ENCODE results near the gene FKBP8.
"Not testable (repeated sequence)": the region's sequence is repeated elsewhere in the genome, so short reads cannot be mapped to it uniquely, and the experiment has no call there.

The FKBP8 gene

DNA sequence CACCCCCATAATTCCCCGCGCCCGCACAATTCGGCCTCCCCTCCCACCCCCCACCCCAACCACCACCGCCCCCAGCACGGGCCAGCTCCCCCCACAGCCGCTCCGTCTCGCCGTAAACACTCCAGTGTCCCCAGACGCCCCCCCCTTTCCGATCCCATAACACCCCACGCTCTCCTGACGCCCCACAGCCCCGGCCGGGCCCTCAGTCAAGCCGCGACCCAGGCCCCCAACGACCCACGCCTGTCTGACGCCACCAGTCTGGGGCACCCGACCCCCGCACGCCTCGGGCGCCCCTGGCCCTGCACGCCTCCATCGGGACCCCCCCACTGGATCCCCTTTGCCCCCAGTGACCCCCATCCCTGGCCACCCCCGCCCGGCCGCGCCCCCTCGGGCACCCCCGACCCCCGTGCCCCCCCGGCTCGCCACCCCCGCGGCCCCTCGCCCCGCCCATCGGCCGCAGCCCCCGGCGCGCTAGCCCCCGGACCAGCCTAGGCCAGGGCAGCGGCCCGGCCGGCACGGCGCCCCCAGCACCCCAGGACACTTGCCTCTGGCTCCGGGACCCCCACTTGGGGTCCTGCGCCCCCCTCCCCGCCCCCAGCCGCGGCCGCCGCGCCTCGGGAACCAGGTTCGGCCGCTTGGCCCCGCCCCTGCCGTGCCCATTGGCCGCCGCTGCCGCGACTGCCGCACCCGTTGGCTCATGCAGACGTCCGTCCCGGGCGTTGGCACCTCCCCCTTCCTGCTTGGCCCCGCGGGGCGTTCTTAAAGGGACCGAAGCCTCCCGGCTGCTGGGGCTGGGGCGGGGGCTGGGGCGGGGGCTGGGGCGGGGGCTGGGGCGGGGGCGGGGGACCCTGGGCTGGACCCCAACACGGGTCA, at the start of gene FKBP8:
Gene FKBP8 (minus strand): TSS at position 633 of the 873 bp plus-strand sequence. CDS start 1,603 bp downstream, outside the sequence.
- peak; percentile 83 for DNase-seq
- in situ Hi-C loops (cut with MboI; ENCODE audit: low pct_unique_long_range_greater_than_20kb, low sequenced_read_pairs), result no loop called here

DNA sequence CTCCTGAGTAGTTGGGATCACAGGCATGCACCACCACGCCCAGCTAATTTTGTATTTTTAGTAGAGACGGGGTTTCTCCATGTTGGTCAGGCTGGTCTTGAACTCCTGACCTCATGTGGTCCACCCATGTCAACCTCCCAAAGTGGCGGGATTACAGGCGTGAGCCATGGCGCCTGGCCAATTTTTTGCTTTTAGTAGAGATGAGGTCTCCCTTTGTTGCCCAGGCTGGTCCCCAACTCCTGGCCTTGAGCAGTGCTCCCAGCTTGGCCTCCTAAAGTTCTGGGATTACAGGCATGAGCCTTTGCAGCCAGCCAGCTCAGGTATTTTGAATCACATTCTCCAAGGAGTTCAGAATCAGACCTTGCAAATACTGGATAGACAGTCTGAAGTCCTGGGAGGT, 49.4 kb upstream of the FKBP8 start:
- in situ Hi-C loops (cut with MboI; ENCODE audit: low pct_unique_long_range_greater_than_20kb, low sequenced_read_pairs); DNase-seq: not testable (repeated sequence)

- in situ Hi-C loops (cut with MboI; ENCODE audit: low pct_unique_long_range_greater_than_20kb, low sequenced_read_pairs), result no loop called here
- DNase-seq, result no peak
Observed at GRCh38 chr19:18591735-18592385, 48.5 kb upstream of the FKBP8 start.

- in situ Hi-C loops (cut with MboI; ENCODE audit: low pct_unique_long_range_greater_than_20kb, low sequenced_read_pairs), result no loop called here
Observed at GRCh38 chr19:18590273-18591272, 47.2 kb upstream of the FKBP8 start.

DNA sequence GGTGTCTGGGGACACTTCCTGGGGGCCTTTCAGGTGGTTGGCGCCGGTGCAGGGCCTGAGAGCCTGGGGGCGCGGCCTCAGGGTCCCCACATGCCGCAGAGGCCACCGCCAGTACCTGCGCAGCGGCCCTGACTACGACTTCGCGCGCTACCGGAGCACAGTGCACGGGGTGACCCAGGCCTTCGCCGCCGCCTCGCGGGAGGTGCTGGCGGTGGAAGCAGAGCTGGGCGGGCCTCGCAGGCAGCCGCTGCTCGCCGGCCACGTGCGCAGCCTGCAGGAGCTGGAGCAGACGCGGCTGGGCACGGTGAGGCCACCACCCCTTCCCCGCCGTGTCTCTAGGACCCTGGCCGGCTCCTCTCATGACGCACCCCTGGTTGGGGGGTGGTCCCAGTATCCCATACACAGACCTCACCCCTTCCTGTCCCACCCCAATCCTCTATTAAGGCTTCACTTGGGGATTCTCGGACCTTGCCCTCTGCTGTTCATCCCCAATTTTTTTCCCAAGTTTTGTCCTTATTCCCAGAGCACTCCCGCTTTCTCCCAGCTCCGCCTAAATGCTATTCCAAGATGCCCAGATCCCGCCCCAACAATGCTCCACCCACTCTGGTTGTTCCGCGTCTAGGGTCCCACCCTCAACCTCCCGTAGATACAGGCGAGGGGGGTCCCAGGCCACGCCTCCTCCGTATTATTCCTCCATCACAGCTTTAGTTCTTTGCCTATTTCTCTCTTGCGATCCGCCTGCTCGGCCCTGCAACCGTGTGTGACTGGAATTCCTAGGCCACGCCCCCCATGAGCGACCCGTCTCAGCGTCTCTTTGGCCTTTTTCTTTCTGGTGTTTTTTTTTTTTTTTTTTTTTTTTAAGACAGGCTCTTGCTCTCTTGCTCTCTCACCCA, 46.3 kb upstream of the FKBP8 start:
- in situ Hi-C loops (cut with MboI; ENCODE audit: low pct_unique_long_range_greater_than_20kb, low sequenced_read_pairs), result no loop called here
- DNase-seq, result no peak

More at GRCh38 chr19:18590273-18591272, 47.2 kb upstream of the FKBP8 start:
- no peak for DNase-seq

DNA sequence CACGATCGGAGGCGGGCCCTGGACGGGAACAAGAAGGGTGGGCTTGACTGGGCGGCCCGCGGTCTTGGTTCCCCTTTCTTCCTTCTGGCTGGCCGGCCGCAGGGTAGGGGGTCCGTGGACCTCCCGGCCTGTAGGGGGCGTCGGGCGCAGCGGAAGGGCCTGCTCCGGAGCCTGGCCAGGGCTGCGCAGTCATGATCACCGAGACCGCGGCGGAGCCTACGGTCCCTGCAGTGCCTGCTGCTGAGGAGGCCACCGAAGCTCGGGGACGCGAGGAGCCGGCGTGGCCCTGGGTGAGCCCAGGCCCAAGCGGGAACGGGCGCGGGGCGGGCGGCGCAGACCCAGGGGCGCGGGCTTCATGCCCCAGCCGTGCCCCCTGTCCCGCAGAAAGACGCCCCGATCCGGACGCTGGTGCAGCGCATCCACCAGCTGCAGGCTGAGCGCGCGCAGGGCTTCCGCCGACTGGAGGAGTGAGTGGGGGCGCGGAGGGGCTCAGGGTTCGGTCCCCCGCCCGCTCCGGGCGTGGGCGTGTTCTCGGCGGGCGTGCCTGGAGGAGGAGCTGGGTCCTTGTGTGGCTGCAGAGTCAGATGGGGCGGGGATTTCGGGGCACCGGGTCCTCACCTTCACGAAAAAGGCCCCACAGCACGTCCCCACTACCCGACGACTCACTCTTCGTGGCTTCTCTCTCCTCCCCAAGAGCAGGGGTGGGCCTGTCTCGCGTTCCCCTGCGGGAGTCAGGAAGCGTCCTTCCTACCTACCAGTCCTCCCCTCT, 45.4 kb upstream of the FKBP8 start, which contains the start of gene REX1BD:
Gene REX1BD (plus strand): TSS at position 188 of the 769 bp plus-strand sequence. CDS start 4 bp downstream, at position 192.
- in situ Hi-C loops (cut with MboI; ENCODE audit: low pct_unique_long_range_greater_than_20kb, low sequenced_read_pairs), result no loop called here

DNA sequence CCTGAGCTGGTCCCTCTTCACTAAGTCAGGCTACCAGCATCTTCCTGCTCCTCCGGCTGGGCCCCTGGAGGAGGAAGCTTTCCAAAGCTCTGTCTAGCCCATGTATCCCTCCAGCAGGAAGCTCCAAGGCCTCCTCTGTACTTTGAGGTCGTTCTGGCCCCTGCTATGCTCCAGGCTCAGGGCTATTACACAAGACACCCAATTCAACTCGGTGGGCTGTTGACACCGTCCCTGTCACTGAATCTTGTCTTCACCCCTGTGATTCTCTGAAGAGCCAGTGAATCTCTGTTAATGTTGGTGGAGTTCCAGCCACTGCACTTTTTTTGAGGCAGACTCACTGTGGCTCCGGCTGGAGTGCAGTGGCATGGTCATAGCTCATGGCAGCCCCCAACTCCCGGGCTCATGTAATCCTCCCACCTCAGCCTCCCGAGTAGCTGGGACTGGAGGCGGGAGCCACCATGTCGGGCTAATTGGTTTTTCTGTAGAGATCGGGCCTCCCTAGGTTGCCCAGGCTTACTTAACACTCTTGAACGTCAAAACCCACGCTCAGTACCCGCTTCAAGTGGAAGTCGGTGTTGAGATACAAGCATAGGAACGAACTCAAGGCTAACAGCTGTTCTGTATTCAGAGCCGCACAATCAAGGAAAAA, 44.7 kb upstream of the FKBP8 start:
- in situ Hi-C loops (cut with MboI; ENCODE audit: low pct_unique_long_range_greater_than_20kb, low sequenced_read_pairs), result no loop called here
- no peak for DNase-seq

More for the DNA sequence above, 45.4 kb upstream of the FKBP8 start, which contains the start of gene REX1BD:
- DNase-seq, result peak; percentile 97

DNA sequence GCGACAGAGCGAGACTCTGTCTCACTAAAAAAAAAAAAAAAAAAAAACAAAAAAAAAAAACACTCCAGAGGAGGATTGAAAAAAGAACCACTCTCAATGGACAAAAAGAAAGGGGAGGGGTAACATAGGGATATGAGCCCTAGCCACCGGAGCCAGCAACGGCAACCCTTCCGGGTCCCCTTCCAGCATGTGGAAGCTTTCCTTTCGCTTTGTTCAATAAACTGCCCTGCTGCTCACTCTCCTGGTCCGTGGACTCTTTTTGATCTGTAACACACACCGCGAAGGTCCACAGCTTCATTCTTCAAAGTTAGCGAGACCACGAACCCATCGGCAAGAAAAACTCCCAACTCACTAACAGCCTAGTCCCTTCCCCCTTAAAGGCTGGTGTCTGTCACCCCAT, 44.2 kb upstream of the FKBP8 start:
- DNase-seq, result no peak
- in situ Hi-C loops (cut with MboI; ENCODE audit: low pct_unique_long_range_greater_than_20kb, low sequenced_read_pairs), result no loop called here

DNA sequence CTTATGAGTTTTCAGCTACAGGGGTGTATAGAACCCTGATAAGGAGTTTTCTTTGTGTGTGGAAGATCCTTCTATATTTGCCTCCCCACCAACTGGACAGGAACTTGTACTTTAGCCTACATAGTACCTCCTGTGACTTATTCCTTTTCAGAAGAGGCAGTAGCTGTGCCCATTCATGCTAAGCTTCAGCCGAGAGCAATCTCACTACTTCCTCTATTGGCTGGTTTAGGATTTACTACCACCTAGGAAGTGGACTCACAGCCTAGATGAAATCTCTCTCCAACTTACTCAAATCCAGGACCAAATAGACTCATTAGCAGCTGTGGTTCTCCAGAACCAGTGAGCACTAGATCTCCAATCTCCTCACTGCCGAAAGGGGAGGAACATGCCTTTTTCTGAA, 42.9 kb upstream of the FKBP8 start:
- DNase-seq, result peak; percentile 43
- in situ Hi-C loops (cut with MboI; ENCODE audit: low pct_unique_long_range_greater_than_20kb, low sequenced_read_pairs), result no loop called here

- no peak for DNase-seq
- in situ Hi-C loops (cut with MboI; ENCODE audit: low pct_unique_long_range_greater_than_20kb, low sequenced_read_pairs), result no loop called here
Observed at GRCh38 chr19:18580311-18580710, 36.9 kb upstream of the FKBP8 start.

- in situ Hi-C loops (cut with MboI; ENCODE audit: low pct_unique_long_range_greater_than_20kb, low sequenced_read_pairs), result no loop called here
- no peak for DNase-seq
Observed at GRCh38 chr19:18577365-18577914, 34.1 kb upstream of the FKBP8 start.

DNA sequence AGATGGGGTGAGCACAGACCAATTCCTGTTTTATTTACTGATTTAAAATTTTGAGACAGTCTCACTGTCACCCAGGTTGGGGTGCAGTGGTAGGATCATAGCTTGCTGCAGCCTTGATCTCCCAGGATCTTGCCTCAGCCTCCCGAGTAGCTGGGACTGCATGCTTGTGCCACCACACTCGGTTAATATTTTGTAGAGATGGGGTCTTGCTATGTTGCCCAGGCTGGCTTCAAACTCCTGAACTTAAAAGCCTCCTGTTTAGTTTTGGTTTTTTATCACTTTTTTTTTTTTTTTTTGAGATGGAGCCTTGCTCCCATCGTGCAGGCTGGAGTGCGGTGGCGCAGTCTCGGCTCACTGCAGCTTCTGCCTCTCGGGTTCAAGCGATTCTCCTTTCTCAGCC, 33.0 kb upstream of the FKBP8 start:
- no peak for DNase-seq
- in situ Hi-C loops (cut with MboI; ENCODE audit: low pct_unique_long_range_greater_than_20kb, low sequenced_read_pairs), result no loop called here

GRCh38 chr19:18574691-18575291, 31.4 kb upstream of the FKBP8 start:
- in situ Hi-C loops (cut with MboI; ENCODE audit: low pct_unique_long_range_greater_than_20kb, low sequenced_read_pairs), result no loop called here
- no peak for DNase-seq

- peak; percentile 98 for DNase-seq
- in situ Hi-C loops (cut with MboI; ENCODE audit: low pct_unique_long_range_greater_than_20kb, low sequenced_read_pairs), result no loop called here
Observed at GRCh38 chr19:18571564-18572344, 28.4 kb upstream of the FKBP8 start, which contains the start of gene UBA52. Gene UBA52, plus strand, starts transcription at chr19:18571857. Its CDS starts 1,444 bp downstream, at chr19:18573301.

DNA sequence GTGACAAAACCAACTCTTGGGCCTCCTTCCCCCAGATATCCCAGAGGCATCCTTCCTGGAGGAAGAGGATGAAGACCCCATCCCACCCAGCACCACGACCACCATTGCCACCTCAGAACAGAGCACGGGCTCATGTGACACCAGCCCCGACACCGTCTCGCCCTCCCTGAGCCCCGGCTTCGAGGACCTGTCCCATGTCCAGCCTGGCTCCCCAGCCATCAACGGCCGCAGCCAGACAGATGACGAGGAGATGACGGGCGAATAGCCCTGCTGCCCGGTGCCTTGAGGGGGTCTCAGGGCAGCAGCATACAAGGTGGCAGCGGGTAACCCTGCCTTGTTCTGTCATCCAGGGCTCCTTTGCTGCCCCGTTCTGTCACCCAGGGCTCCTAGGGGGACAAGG, 25.0 kb upstream of the FKBP8 start:
- in situ Hi-C loops (cut with MboI; ENCODE audit: low pct_unique_long_range_greater_than_20kb, low sequenced_read_pairs), result no loop called here
- no peak for DNase-seq

- in situ Hi-C loops (cut with MboI; ENCODE audit: low pct_unique_long_range_greater_than_20kb, low sequenced_read_pairs), result no loop called here
- no peak for DNase-seq
Observed at GRCh38 chr19:18566953-18567352, 23.6 kb upstream of the FKBP8 start.

All from KBM-7 (cell line).